Measurements from ENCODE around the gene HYAL2. TPM values are rescaled to one million over a fixed set of nuclear protein-coding genes. Genes with fewer than 3 reads are reported as not detected.

HYAL2 gene
- total and polyA plus RNA-seq, 9 of the 15 experiments (the other 6 are each of a cell fraction or from before 2014, with no cell fraction given) = 0.36 to 22.7 (median 11.4) TPM; not detected in 1

- no peaks in the 10 kb centered on the region for H3K27me3 ChIP-seq (ENCODE audit: control insufficient read depth in 2 of 2, insufficient read depth in 2 of 2, low read length in 2 of 2)
- H2AFZ ChIP-seq (ENCODE audit: low read depth, low read length) = peak overlapping the region; percentile 20; the same call in 1 of the 2 replicates
- H3K4me1 ChIP-seq (replicated peaks in 1 of 2; ENCODE audit: control insufficient read depth in 2 of 2, insufficient read depth in 2 of 2, low read length in 2 of 2) = peaks cover 0 to 17% of the 10 kb centered on the region in 2 experiments; a peak in 2 of 5 replicates
- no peaks in the 10 kb centered on the region for H3K36me3 ChIP-seq (ENCODE audit: control insufficient read depth, insufficient read depth, low read length)
- 62% methylated on average over 2 of the region's 8 CpGs for WGBS (ENCODE audit: insufficient coverage, low coverage, missing lambda C conversion rate)
- H4K20me1 ChIP-seq (replicated peaks; ENCODE audit: control insufficient read depth, insufficient read depth, low read length) = no peaks in the 10 kb centered on the region
- H3K27ac ChIP-seq (ENCODE audit: extremely low read depth, low read depth, low read length) = no peak overlapping the region
- FAIRE-seq = no peak
- no peak for TF ChIP-seq TRIM25 (IDR thresholded peaks at IDR 0.05; ENCODE audit: borderline replicate concordance)
- peak; percentile 56 for TF ChIP-seq ZNF384 (IDR thresholded peaks at IDR 0.05; ENCODE audit: low read depth, low read length)
- TF ChIP-seq MLLT1 (IDR thresholded peaks at IDR 0.05) = no peak
- no peak for TF ChIP-seq ZNF696 (CRISPR knock-in tag; conservative IDR thresholded peaks at IDR 0.05)
- no peak for TF ChIP-seq NELFE (IDR thresholded peaks at IDR 0.05; ENCODE audit: insufficient read depth, insufficient read length)
- no peak for TF ChIP-seq ZNF311 (CRISPR knock-in tag; IDR thresholded peaks at IDR 0.05)
- TF ChIP-seq ZNF280A (IDR thresholded peaks at IDR 0.05; ENCODE audit: low read depth, partially characterized antibody) = no peak
- no peak for TF ChIP-seq HNRNPL (IDR thresholded peaks at IDR 0.05; ENCODE audit: low read depth, low read length)
- DNase-seq (ENCODE audit: extremely low read depth in 1 of 4, low spot score in 3 of 4) = no peak
- in situ Hi-C loops (cut with MboI) (no loop called here), intact Hi-C loops (cut with micrococcal nuclease) (no loop called here)
- POLR2A ChIA-PET = interaction anchor here (0.6 to 1.7 kb wide), 5 partner anchors 12 to 49 kb away, joined by 3 to 8 read pairs (median 3); partner anchors contain the start of genes HYAL3, IFRD2, NAA80 and TUSC2
- no peak overlapping the region for H3K4me3 ChIP-seq
- BruUV-seq (replicated peaks) = no TSS peak
- no peaks in the 10 kb centered on the region for H3K9me1 ChIP-seq (ENCODE audit: control insufficient read depth, insufficient read depth, low read length)
- CTCF ChIA-PET (ENCODE audit: low intra/inter-chr PET ratio) = interaction anchor here (0.7 kb wide), 1 partner anchor 31 kb away, joined by 4 read pairs; no protein-coding TSS in a partner anchor
- H3K79me2 ChIP-seq (ENCODE audit: control insufficient read depth, insufficient read depth, low read length) = no peaks in the 10 kb centered on the region
- no peaks in the 10 kb centered on the region for H3K9me3 ChIP-seq (replicated peaks; ENCODE audit: control insufficient read depth, insufficient read depth, low read depth, low read length)
- H3K9ac ChIP-seq (ENCODE audit: insufficient read depth in 1 of 2, low read depth in 2 of 2, low read length in 2 of 2) = no peak overlapping the region; a peak in 1 of 4 replicates
- H3K4me2 ChIP-seq (ENCODE audit: insufficient read depth, low read length) = no peak overlapping the region
- ATAC-seq = peak; percentile 54
Observed at GRCh38 chr3:50279255-50280016, 43.1 kb downstream of the HYAL2 start.
